Endothelial cell of umbilical vein (primary cell): ENCODE data around the gene SAP30L. TPM values are rescaled to one million over a fixed set of nuclear protein-coding genes. Genes with fewer than 3 reads are reported as not detected.

ENCODE experiments used
- BruUV-seq: library from RNA; stranded (reverse); fragments of 400-500 nt; replicated peaks from 2 replicates; lab custom pipeline; 2021; lab: Mats Ljungman, UMichigan
- CTCF ChIA-PET: fragments of 300-600, 350-600 bp; sonication (Branson Sonifier 250); formaldehyde crosslinking; loops from one replicate; lab custom pipeline; 2021; ENCODE audit warnings: antibody characterized with exemption, inconsistent platforms; lab: Charles Lee
- POLR2A ChIA-PET: fragments of 300-600, 350-600 bp; sonication (Branson Sonifier 250); formaldehyde crosslinking; loops from one replicate; lab custom pipeline; 2021; ENCODE audit warnings: antibody characterized with exemption, inconsistent platforms; lab: Charles Lee
- DNase-seq: peaks from one replicate; pipeline ENCODE4 v3.0.0-alpha.2; 2011; ENCODE audit warnings: low read depth, low spot score
- FAIRE-seq: peaks from 2 replicates; lab custom pipeline; 2011; peaks lifted over from hg19 to GRCh38; lab: Jason Lieb, UNC
- H2AFZ ChIP-seq: 2 replicates; pipeline ENCODE4 v1.6.0; 2012; ENCODE audit warnings: low read depth, low read length, control low read depth, inconsistent platforms
- H3K27ac ChIP-seq: 2 replicates; pipeline ENCODE4 v1.5.1; 2011; ENCODE audit warnings: low read depth, mild to moderate bottlenecking, control low read depth, low read length, moderate library complexity; ENCODE audit not compliant: insufficient read depth
- H3K27me3 ChIP-seq, 2 experiments: 2 replicates each; pipeline versions ENCODE4 v1.6.0 to v1.6.1; 2011; ENCODE audit warnings: low read length in 2 of 2, mixed read lengths in 1 of 2; ENCODE audit not compliant: control insufficient read depth in 2 of 2, insufficient read depth in 2 of 2
- H3K36me3 ChIP-seq, 2 experiments: 2 replicates in 1 of 2; 3 replicates in 1 of 2; pipeline ENCODE4 v1.5.1; 2011; ENCODE audit warnings: low read length in 2 of 2, mild to moderate bottlenecking in 1 of 2, moderate library complexity in 1 of 2; ENCODE audit not compliant: control insufficient read depth in 2 of 2, insufficient read depth in 2 of 2; ENCODE audit errors: extremely low read depth in 1 of 2
- H3K4me1 ChIP-seq: 3 replicates; pipeline ENCODE4 v1.5.1; 2011; ENCODE audit warnings: mild to moderate bottlenecking, low read length; ENCODE audit not compliant: control insufficient read depth, insufficient read depth; ENCODE audit errors: extremely low read depth
- H3K4me2 ChIP-seq: 2 replicates; pipeline ENCODE4 v1.6.1; 2011; ENCODE audit warnings: low read length, control low read depth, mixed read lengths; ENCODE audit not compliant: insufficient read depth
- H3K4me3 ChIP-seq, 3 experiments: fragments of 200-600 bp in 1 of 3; sonication (generic), shearing (Covaris generic) in 1 of 3; replicated peaks in 1 of 3; 2 replicates each; pipeline ENCODE4 v1.5.1; 2011 to 2016; ENCODE audit warnings: control low read depth in 3 of 3, low read length in 3 of 3, mild to moderate bottlenecking in 2 of 3, inconsistent platforms in 1 of 3, low read depth in 1 of 3, moderate library complexity in 1 of 3; ENCODE audit not compliant: insufficient read depth in 1 of 3
- H3K79me2 ChIP-seq: 2 replicates; pipeline ENCODE4 v1.6.0; 2012; ENCODE audit warnings: low read length, inconsistent platforms; ENCODE audit not compliant: control insufficient read depth, insufficient read depth
- H3K9ac ChIP-seq: replicated peaks from 2 replicates; pipeline ENCODE3; 2011; ENCODE audit warnings: low read length, control low read depth; ENCODE audit not compliant: insufficient read depth; ENCODE audit errors: extremely low read depth
- H3K9me1 ChIP-seq: replicated peaks from 3 replicates; pipeline ENCODE4 v1.6.0; 2011; ENCODE audit warnings: mild to moderate bottlenecking, low read length; ENCODE audit not compliant: control insufficient read depth, insufficient read depth; ENCODE audit errors: extremely low read depth
- H3K9me3 ChIP-seq: replicated peaks from 2 replicates; pipeline ENCODE4 v1.5.1; 2012; ENCODE audit warnings: low read length, inconsistent platforms; ENCODE audit not compliant: control insufficient read depth, insufficient read depth
- H4K20me1 ChIP-seq: replicated peaks from 2 replicates; pipeline ENCODE3; 2011; ENCODE audit warnings: mild to moderate bottlenecking, low read length; ENCODE audit not compliant: control insufficient read depth, insufficient read depth; ENCODE audit errors: extremely low read depth
- CTCF ChIP-seq, 2 donors: IDR thresholded peaks; 1 replicate in 1 of 2; 2 replicates in 1 of 2; pipeline ENCODE4 v1.5.1; 2011; ENCODE audit warnings: low read length in 2 of 2, mild to moderate bottlenecking in 2 of 2, moderate library complexity in 2 of 2, control low read depth in 1 of 2, inconsistent platforms in 1 of 2, low read depth in 1 of 2; ENCODE audit not compliant: insufficient read depth in 1 of 2; ENCODE audit errors: extremely low read depth in 1 of 2
- EZH2 ChIP-seq: IDR thresholded peaks from 2 replicates; pipeline ENCODE4 v1.6.1; 2012; ENCODE audit warnings: borderline replicate concordance, low read depth, mild to moderate bottlenecking, moderate library complexity, low read length, inconsistent platforms; ENCODE audit not compliant: severe bottlenecking
- FOS ChIP-seq: IDR thresholded peaks from 2 replicates; pipeline ENCODE4 v1.6.1; 2011; ENCODE audit warnings: mild to moderate bottlenecking, low read length, moderate library complexity, borderline replicate concordance; ENCODE audit not compliant: insufficient read depth
- GATA2 ChIP-seq: IDR thresholded peaks from 2 replicates; pipeline ENCODE4 v1.7.0; 2011; ENCODE audit warnings: low read depth, mild to moderate bottlenecking, moderate library complexity, mixed read lengths, low read length; ENCODE audit not compliant: insufficient read length, insufficient read depth
- JUN ChIP-seq: IDR thresholded peaks from 2 replicates; pipeline ENCODE4 v1.6.1; 2011; ENCODE audit warnings: borderline replicate concordance, low read depth; ENCODE audit not compliant: insufficient read length, insufficient read depth
- MAX ChIP-seq: IDR thresholded peaks from 2 replicates; pipeline ENCODE4 v1.6.1; 2011; ENCODE audit not compliant: insufficient read depth, insufficient read length
- MYC ChIP-seq: IDR thresholded peaks from one replicate; pipeline ENCODE4 v1.6.1; 2011; ENCODE audit warnings: mild to moderate bottlenecking, low read depth, low read length
- POLR2A ChIP-seq: IDR thresholded peaks from 2 replicates; pipeline ENCODE4 v1.6.1; 2012; ENCODE audit warnings: low read depth, mild to moderate bottlenecking, control low read depth, low read length
- POLR2AphosphoS5 ChIP-seq: IDR thresholded peaks from 2 replicates; pipeline ENCODE4 v1.6.1; 2012; ENCODE audit warnings: low read depth, mild to moderate bottlenecking, control low read depth, low read length, moderate library complexity; ENCODE audit not compliant: insufficient read depth
- dilution Hi-C: fragments of 300-500 bp; cut with MboI; formaldehyde crosslinking; loops from one replicate; pipeline ENCODE4 v1.15.0; 2019; ENCODE audit warnings: low sequenced_read_pairs; ENCODE audit not compliant: extremely low pct_ligation_motif_present
- intact Hi-C: fragments of 100-400 bp; cut with micrococcal nuclease; formaldehyde crosslinking; loops from one replicate; pipeline ENCODE4 v1.10.0; 2022
- polyA plus RNA-seq, 4 experiments: library from polyadenylated mRNA; depleted of rRNA in 3 of 4; stranded (reverse) in 3 of 4; unstranded in 1 of 4; fragments of >200 nt; gene quantifications; 2 replicates each; pipeline versions ENCODE4 v1.2.1 to v1.2.3, GENCODE V29; 2011 to 2012; ENCODE audit warnings: missing spikeins in 1 of 4
- total RNA-seq: library from RNA; stranded (reverse); gene quantifications from 2 replicates; pipeline ENCODE4 v1.2.3, GENCODE V29; 2021

The SAP30L gene
- total and polyA plus RNA-seq, 2 donors (not counting 3 experiments of a cell fraction or from before 2014, with no cell fraction given) = 18.1 to 37.8 TPM

GRCh38 chr5:154503698-154504039 is 57.9 kb downstream of the SAP30L start:
- no peak for TF ChIP-seq MYC
- TF ChIP-seq EZH2 = no peak
- TF ChIP-seq CTCF (IDR thresholded peaks at IDR 0.05; ENCODE audit: extremely low read depth in 1 of 2, insufficient read depth in 1 of 2, low read depth in 1 of 2, low read length in 2 of 2) = no peak
- TF ChIP-seq GATA2 = no peak
- TF ChIP-seq MAX = no peak
- TF ChIP-seq POLR2A = no peak
- TF ChIP-seq JUN = no peak
- TF ChIP-seq FOS = no peak
- TF ChIP-seq POLR2AphosphoS5 = no peak
- ChIA-PET CTCF (interaction anchor here (0.6 to 8.9 kb wide), 2 partner anchors 18 to 53 kb away, joined by 3 to 48 read pairs; no protein-coding TSS in a partner anchor), POLR2A (no interaction called here)
- dilution Hi-C loops (no loop called here), intact Hi-C loops (no loop called here)
- no peak overlapping the region for H3K9ac ChIP-seq
- H3K9me1 ChIP-seq = no peaks in the 10 kb centered on the region
- H2AFZ ChIP-seq = no peak overlapping the region
- no peak overlapping the region for H3K4me3 ChIP-seq
- no peaks in the 10 kb centered on the region for H3K36me3 ChIP-seq
- H4K20me1 ChIP-seq = no peaks in the 10 kb centered on the region
- no peaks in the 10 kb centered on the region for H3K4me1 ChIP-seq
- no peaks in the 10 kb centered on the region for H3K79me2 ChIP-seq
- BruUV-seq = no TSS peak
- no peak overlapping the region for H3K27ac ChIP-seq
- FAIRE-seq = no peak
- DNase-seq = no peak
- no peak overlapping the region for H3K4me2 ChIP-seq
- H3K9me3 ChIP-seq = no peaks in the 10 kb centered on the region
- H3K27me3 ChIP-seq = peaks cover under 1 to 9% of the 10 kb centered on the region in 2 experiments
